Fibroblast of lung (primary cell): Measurements from ENCODE around the gene GTF3C1. TPM values are rescaled to one million over a fixed set of nuclear protein-coding genes. Genes with fewer than 3 reads are reported as not detected.

Source experiments
- DNase-seq, 2 donors: peaks; one replicate each; pipeline versions ENCODE4 v3.0.0 to v3.0.0-alpha.2; 2010; ENCODE audit warnings: low read depth in 2 of 2
- H2AFZ ChIP-seq: 2 replicates; pipeline ENCODE4 v1.5.1; 2012; ENCODE audit warnings: low read length, control low read depth, inconsistent platforms
- H3K27ac ChIP-seq: 2 replicates; pipeline ENCODE4 v1.5.1; 2011; ENCODE audit warnings: low read length, control low read depth; ENCODE audit not compliant: insufficient read depth
- H3K27me3 ChIP-seq: 2 replicates; pipeline ENCODE4 v1.5.1; 2011; ENCODE audit warnings: mild to moderate bottlenecking, low read length; ENCODE audit not compliant: control insufficient read depth, insufficient read depth
- H3K36me3 ChIP-seq: 2 replicates; pipeline ENCODE4 v1.5.1; 2011; ENCODE audit warnings: low read length; ENCODE audit not compliant: control insufficient read depth, insufficient read depth
- H3K4me1 ChIP-seq: 2 replicates; pipeline ENCODE4 v1.5.1; 2011; ENCODE audit warnings: low read length; ENCODE audit not compliant: control insufficient read depth, insufficient read depth; ENCODE audit errors: extremely low read depth
- H3K4me2 ChIP-seq: 2 replicates; pipeline ENCODE4 v1.5.1; 2011; ENCODE audit warnings: low read length, control low read depth; ENCODE audit not compliant: insufficient read depth; ENCODE audit errors: extremely low read depth
- H3K4me3 ChIP-seq, 4 experiments: fragments of 200-600 bp in 1 of 4; sonication (generic) in 1 of 4; replicated peaks in 1 of 4; 2 replicates each; pipeline ENCODE4 v1.5.1; 2011 to 2016; ENCODE audit warnings: low read length in 4 of 4, low read depth in 3 of 4, mild to moderate bottlenecking in 3 of 4, control low read depth in 2 of 4, inconsistent platforms in 1 of 4, mixed read lengths in 1 of 4; ENCODE audit not compliant: insufficient read depth in 1 of 4; ENCODE audit errors: control extremely low read depth in 1 of 4
- H3K79me2 ChIP-seq: 2 replicates; pipeline ENCODE4 v1.5.1; 2012; ENCODE audit warnings: mild to moderate bottlenecking, low read length, inconsistent platforms; ENCODE audit not compliant: control insufficient read depth, insufficient read depth
- H3K9ac ChIP-seq: 2 replicates; pipeline ENCODE4 v1.5.1; 2011; ENCODE audit warnings: mild to moderate bottlenecking, low read length, control low read depth; ENCODE audit not compliant: insufficient read depth
- H3K9me3 ChIP-seq: 2 replicates; pipeline ENCODE4 v1.5.1; 2012; ENCODE audit warnings: low read depth, low read length; ENCODE audit not compliant: control insufficient read depth, insufficient read depth
- H4K20me1 ChIP-seq: 2 replicates; pipeline ENCODE4 v1.5.1; 2011; ENCODE audit warnings: low read length; ENCODE audit not compliant: control insufficient read depth, insufficient read depth; ENCODE audit errors: extremely low read depth
- CTCF ChIP-seq, 2 donors: IDR thresholded peaks in 1 of 2; conservative IDR thresholded peaks in 1 of 2; 1 replicate in 1 of 2; 2 replicates in 1 of 2; pipeline ENCODE4 v1.5.1; 2011 to 2012; ENCODE audit warnings: low read length in 2 of 2, control low read depth in 1 of 2, inconsistent platforms in 1 of 2, low read depth in 1 of 2, mild to moderate bottlenecking in 1 of 2
- EZH2 ChIP-seq: IDR thresholded peaks from 2 replicates; pipeline ENCODE4 v1.5.1; 2012; ENCODE audit warnings: low read length, control low read depth, mild to moderate bottlenecking; ENCODE audit errors: missing control alignments
- polyA plus RNA-seq, 2 donors: library from polyadenylated mRNA; depleted of rRNA in 1 of 2; stranded (reverse) in 1 of 2; unstranded in 1 of 2; fragments of >200 nt; gene quantifications; 2 replicates each; pipeline ENCODE4 v1.2.1, GENCODE V29; 2011 to 2012; ENCODE audit warnings: missing spikeins in 1 of 2
- total RNA-seq: library from RNA; depleted of rRNA; stranded (reverse); fragments of >200 nt; gene quantifications from 2 replicates; pipeline ENCODE4 v1.2.1, GENCODE V29; 2014

Gene GTF3C1
- total and polyA plus RNA-seq, 2 donors (not counting 1 experiment from before 2014, with no cell fraction given): 20.1 to 75.3 TPM

- H2AFZ ChIP-seq: no peak overlapping the region
- no peaks in the 10 kb centered on the region for H3K9me3 ChIP-seq
- H3K79me2 ChIP-seq: no peaks in the 10 kb centered on the region
- H3K4me1 ChIP-seq: peaks cover 21% of the 10 kb centered on the region
- H3K9ac ChIP-seq: no peak overlapping the region
- peak; percentile 75 to 95 for DNase-seq
- peak overlapping the region; percentile 65 for H3K4me2 ChIP-seq
- peaks cover 18% of the 10 kb centered on the region for H3K36me3 ChIP-seq
- H4K20me1 ChIP-seq: no peaks in the 10 kb centered on the region
- peak overlapping the region; percentile 68 for H3K27ac ChIP-seq
- H3K27me3 ChIP-seq: no peaks in the 10 kb centered on the region
- TF ChIP-seq EZH2 (no peak), CTCF (conservative IDR thresholded peaks at IDR 0.05 in 1 of 2, IDR thresholded peaks at IDR 0.05 in 1 of 2; ENCODE audit: low read depth in 1 of 2, low read length in 2 of 2) (no peak)
- H3K4me3 ChIP-seq: no peak overlapping the region
These were observed 74.2 kb downstream of the GTF3C1 start for GRCh38 chr16:27475561-27475960.

- Histone ChIP-seq H3K4me1 (peaks cover 24% of the 10 kb centered on the region), H3K9me3 (no peaks in the 10 kb centered on the region), H3K36me3 (peaks cover 20% of the 10 kb centered on the region), H3K4me2 (no peak overlapping the region), H4K20me1 (no peaks in the 10 kb centered on the region), H3K27ac (no peak overlapping the region), H3K9ac (no peak overlapping the region), H3K79me2 (no peaks in the 10 kb centered on the region), H2AFZ (no peak overlapping the region), H3K4me3 (no peak overlapping the region), H3K27me3 (no peaks in the 10 kb centered on the region)
- TF ChIP-seq EZH2 (no peak), CTCF (conservative IDR thresholded peaks at IDR 0.05 in 1 of 2, IDR thresholded peaks at IDR 0.05 in 1 of 2; ENCODE audit: low read depth in 1 of 2, low read length in 2 of 2) (no peak)
- no peak for DNase-seq
These were observed 74.8 kb downstream of the GTF3C1 start for GRCh38 chr16:27474921-27475320.

GRCh38 chr16:27474041-27474440, 75.7 kb downstream of the GTF3C1 start:
- H3K27me3 ChIP-seq: no peaks in the 10 kb centered on the region
- H3K36me3 ChIP-seq: peaks cover 28% of the 10 kb centered on the region
- no peaks in the 10 kb centered on the region for H3K79me2 ChIP-seq
- no peak overlapping the region for H3K4me3 ChIP-seq
- H3K9me3 ChIP-seq: no peaks in the 10 kb centered on the region
- TF ChIP-seq EZH2: no peak
- H3K9ac ChIP-seq: no peak overlapping the region
- no peak for DNase-seq
- no peak overlapping the region for H3K4me2 ChIP-seq
- no peak overlapping the region for H3K27ac ChIP-seq
- H2AFZ ChIP-seq: no peak overlapping the region
- peaks cover 24% of the 10 kb centered on the region for H3K4me1 ChIP-seq
- H4K20me1 ChIP-seq: no peaks in the 10 kb centered on the region
